ENCODE results near the gene TBATA.
A peak's percentile ranks its signal among the peaks of the same experiment; 100 is the strongest.

TBATA gene

GRCh38 chr10:70757856-70758255 is 27.3 kb downstream of the TBATA start:
- TF ChIP-seq, protein P1, sequence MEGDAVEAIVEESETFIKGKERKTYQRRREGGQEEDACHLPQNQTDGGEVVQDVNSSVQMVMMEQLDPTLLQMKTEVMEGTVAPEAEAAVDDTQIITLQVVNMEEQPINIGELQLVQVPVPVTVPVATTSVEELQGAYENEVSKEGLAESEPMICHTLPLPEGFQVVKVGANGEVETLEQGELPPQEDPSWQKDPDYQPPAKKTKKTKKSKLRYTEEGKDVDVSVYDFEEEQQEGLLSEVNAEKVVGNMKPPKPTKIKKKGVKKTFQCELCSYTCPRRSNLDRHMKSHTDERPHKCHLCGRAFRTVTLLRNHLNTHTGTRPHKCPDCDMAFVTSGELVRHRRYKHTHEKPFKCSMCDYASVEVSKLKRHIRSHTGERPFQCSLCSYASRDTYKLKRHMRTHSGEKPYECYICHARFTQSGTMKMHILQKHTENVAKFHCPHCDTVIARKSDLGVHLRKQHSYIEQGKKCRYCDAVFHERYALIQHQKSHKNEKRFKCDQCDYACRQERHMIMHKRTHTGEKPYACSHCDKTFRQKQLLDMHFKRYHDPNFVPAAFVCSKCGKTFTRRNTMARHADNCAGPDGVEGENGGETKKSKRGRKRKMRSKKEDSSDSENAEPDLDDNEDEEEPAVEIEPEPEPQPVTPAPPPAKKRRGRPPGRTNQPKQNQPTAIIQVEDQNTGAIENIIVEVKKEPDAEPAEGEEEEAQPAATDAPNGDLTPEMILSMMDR (IDR thresholded peaks at IDR 0.05; ENCODE audit: insufficient read depth, low read depth, low read length, missing control alignments) = no peak
- no peak overlapping the region for H3K4me3 ChIP-seq (ENCODE audit: low read length)
- DNase-seq (ENCODE audit: low read depth) = no peak

DNA sequence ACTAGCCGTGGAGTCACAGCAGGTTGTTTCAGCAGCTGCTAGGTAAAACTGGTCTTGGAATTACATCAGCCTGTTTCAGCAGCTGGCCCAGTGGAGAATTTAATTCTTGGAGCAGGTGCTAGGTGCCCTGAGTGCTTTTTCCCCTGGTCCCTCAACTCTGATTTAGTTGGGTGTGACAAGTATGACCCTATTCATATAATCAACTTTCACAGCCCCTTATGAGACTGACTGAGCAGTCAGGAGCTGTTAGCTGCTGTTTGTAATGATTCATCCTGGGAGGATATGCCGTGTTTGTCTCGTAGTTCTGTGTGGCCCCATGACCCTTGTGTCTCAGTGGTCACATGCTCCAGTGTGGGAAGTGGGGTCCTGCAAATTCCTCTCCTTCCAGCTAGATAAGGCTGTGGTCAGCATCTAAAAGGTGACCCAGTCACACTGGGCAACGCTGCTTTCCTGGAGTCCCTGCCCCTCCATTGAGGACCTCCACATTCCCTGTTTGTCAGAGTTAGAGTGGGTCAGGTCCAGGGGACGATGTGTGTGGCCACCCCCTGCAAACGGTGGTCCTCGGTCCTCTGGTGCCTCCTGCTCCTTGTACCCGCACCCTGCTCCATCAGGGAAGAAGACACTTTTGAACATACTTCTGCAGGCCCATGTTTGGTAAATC is 28.3 kb downstream of the TBATA start:
- TF ChIP-seq, protein P1 (IDR thresholded peaks at IDR 0.05; ENCODE audit: insufficient read depth, low read depth, low read length, missing control alignments) = no peak
- H3K4me3 ChIP-seq (ENCODE audit: low read length) = no peak overlapping the region
- peak; percentile 15 for DNase-seq (ENCODE audit: low read depth)

DNA sequence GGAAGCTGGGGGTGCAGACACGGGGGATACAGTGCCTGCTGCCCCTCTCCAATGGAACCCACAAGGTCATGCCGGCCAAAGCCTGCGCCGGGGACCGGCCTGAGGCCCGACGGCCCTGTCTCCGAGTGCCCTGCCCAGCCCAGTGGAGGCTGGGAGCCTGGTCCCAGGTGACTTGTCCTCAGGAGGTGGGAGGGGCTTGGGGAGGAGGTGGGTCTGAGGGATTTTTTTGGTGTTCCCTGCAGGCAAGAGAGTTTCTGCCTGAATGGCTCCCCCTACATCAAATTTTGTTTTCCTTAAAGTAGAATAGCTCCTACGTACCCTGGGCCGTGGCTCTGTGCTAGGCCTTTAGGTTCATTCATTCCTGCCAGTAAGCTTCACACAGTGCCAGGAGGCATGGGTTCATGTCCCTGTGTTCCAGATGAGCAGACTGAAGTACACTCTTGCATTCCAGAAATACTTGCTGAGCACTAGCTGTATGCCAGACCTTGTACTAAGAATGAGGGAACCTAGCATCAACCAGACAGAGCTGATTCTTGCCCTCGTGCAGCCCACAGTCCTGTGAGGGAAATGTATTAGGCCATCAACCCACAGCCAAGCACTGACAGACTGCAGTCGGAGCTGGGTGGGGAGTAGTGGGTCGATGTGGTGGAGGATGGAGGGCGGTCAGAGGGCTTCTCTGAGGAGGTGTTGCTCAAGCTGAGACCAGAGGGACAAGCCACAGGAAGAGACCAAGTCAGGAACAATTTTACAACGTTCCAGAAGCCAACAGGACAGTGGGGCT is 31.1 kb downstream of the TBATA start:
- DNase-seq (ENCODE audit: low read depth) = no peak
- TF ChIP-seq, protein P1 (IDR thresholded peaks at IDR 0.05; ENCODE audit: insufficient read depth, low read depth, low read length, missing control alignments) = no peak
- no peak overlapping the region for H3K4me3 ChIP-seq (ENCODE audit: low read length)

- no peak for DNase-seq (ENCODE audit: low read depth)
- no peak overlapping the region for H3K4me3 ChIP-seq (ENCODE audit: low read length)
- TF ChIP-seq, protein P1 (IDR thresholded peaks at IDR 0.05; ENCODE audit: insufficient read depth, low read depth, low read length, missing control alignments) = no peak
Observed at GRCh38 chr10:70753026-70753663, 32.0 kb downstream of the TBATA start.

- no peak for DNase-seq (ENCODE audit: low read depth)
- TF ChIP-seq, protein P1 (IDR thresholded peaks at IDR 0.05; ENCODE audit: insufficient read depth, low read depth, low read length, missing control alignments) = no peak
Observed at GRCh38 chr10:70752571-70752970, 32.6 kb downstream of the TBATA start.

GRCh38 chr10:70751991-70752390 is 33.2 kb downstream of the TBATA start:
- TF ChIP-seq, protein P1 (IDR thresholded peaks at IDR 0.05; ENCODE audit: insufficient read depth, low read depth, low read length, missing control alignments) = no peak
- no peak for DNase-seq (ENCODE audit: low read depth)
- H3K4me3 ChIP-seq (ENCODE audit: low read length) = no peak overlapping the region

More at GRCh38 chr10:70752571-70752970, 32.6 kb downstream of the TBATA start:
- no peak overlapping the region for H3K4me3 ChIP-seq (ENCODE audit: low read length)

Data from epithelial cell of esophagus (primary cell).